Measurements from ENCODE around the gene LPAR3. TPM values are rescaled to one million over a fixed set of nuclear protein-coding genes. Genes with fewer than 3 reads are reported as not detected.
A peak's percentile ranks its signal among the peaks of the same experiment; 100 is the strongest.

The LPAR3 gene
- total and polyA plus RNA-seq, 2 of the 13 experiments (the other 11 are each of a cell fraction or from before 2014, with no cell fraction given): not detected

GRCh38 chr1:84795966-84796600 is 96.9 kb downstream of the LPAR3 start (continued):
- TF ChIP-seq PBX3 (CRISPR knock-in tag; IDR thresholded peaks at IDR 0.05; ENCODE audit: borderline replicate concordance) (no peak), ZNF33B (CRISPR knock-in tag; IDR thresholded peaks at IDR 0.05) (no peak), ZNF253 (CRISPR knock-in tag; IDR thresholded peaks at IDR 0.05; ENCODE audit: borderline replicate concordance) (no peak), NFYB (CRISPR knock-in tag; IDR thresholded peaks at IDR 0.05) (no peak), SNAPC4 (CRISPR knock-in tag; IDR thresholded peaks at IDR 0.05) (no peak), CENPX (CRISPR knock-in tag; IDR thresholded peaks at IDR 0.05) (no peak), ATF7 (IDR thresholded peaks at IDR 0.05) (no peak), ATF7 (CRISPR knock-in tag; IDR thresholded peaks at IDR 0.05) (no peak), HMG20A (CRISPR knock-in tag; IDR thresholded peaks at IDR 0.05; ENCODE audit: borderline replicate concordance) (peak; percentile 69; the same call in 1 of the 2 replicates), SP4 (CRISPR knock-in tag; IDR thresholded peaks at IDR 0.05) (no peak), CSRNP2 (CRISPR knock-in tag; conservative IDR thresholded peaks at IDR 0.05; ENCODE audit: low read depth) (no peak), PLSCR1 (CRISPR knock-in tag; IDR thresholded peaks at IDR 0.05; ENCODE audit: borderline replicate concordance) (no peak), RFXAP (CRISPR knock-in tag; IDR thresholded peaks at IDR 0.05; ENCODE audit: borderline replicate concordance) (no peak), NR2F1 (CRISPR knock-in tag; IDR thresholded peaks at IDR 0.05) (peak; percentile 34 to 89; a peak in 3 of 4 replicates), ZNF546 (CRISPR knock-in tag; conservative IDR thresholded peaks at IDR 0.05) (no peak), TERF1 (CRISPR knock-in tag; IDR thresholded peaks at IDR 0.05) (no peak), PPARG (CRISPR knock-in tag; conservative IDR thresholded peaks at IDR 0.05) (no peak), ZUFSP (CRISPR knock-in tag; IDR thresholded peaks at IDR 0.05; ENCODE audit: borderline replicate concordance) (no peak)

All from HepG2 (cell line).